ENCODE data around the gene LCE1A. TPM values are rescaled to one million over a fixed set of nuclear protein-coding genes. Genes with fewer than 3 reads are reported as not detected.
A peak's percentile ranks its signal among the peaks of the same experiment; 100 is the strongest.

The LCE1A gene
- total RNA-seq, result not detected

- Mint-ChIP-seq H3K27me3 (peaks cover 34% of the 10 kb centered on the region), H3K4me3 (no peak within 1 kb of the TSS), H3K27ac (no peak within 1 kb of the TSS), H3K36me3 (ENCODE audit: low read depth) (no peaks in the 10 kb centered on the region), H3K4me1 (no peaks in the 10 kb centered on the region), H3K9me3 (ENCODE audit: low read depth) (no peaks in the 10 kb centered on the region)
- ChIA-PET POLR2A (no interaction called here), CTCF (no interaction called here)
- intact Hi-C loops (cut with DNase I, micrococcal nuclease), result no loop called here
- ATAC-seq (no peak), DNase-seq (no peak)
Measured at GRCh38 chr1:152827173-152827572, at the start of gene LCE1A. TSS of gene LCE1A (plus strand) at chr1:152827473. CDS start at chr1:152827473, 0 bp downstream.

GRCh38 chr1:152777510-152778137 lies 49.6 kb upstream of the LCE1A start:
- no peaks in the 10 kb centered on the region for H3K9me3 Mint-ChIP-seq (ENCODE audit: low read depth)
- no peak overlapping the region for H3K4me3 Mint-ChIP-seq
- ATAC-seq (no peak), DNase-seq (peak; percentile 10)
- CTCF ChIA-PET, result interaction anchor here (0.6 to 0.8 kb wide), 2 partner anchors 118 to 467 kb away, joined by 3 to 4 read pairs; no protein-coding TSS in a partner anchor
- no peaks in the 10 kb centered on the region for H3K36me3 Mint-ChIP-seq (ENCODE audit: low read depth)
- no peaks in the 10 kb centered on the region for H3K4me1 Mint-ChIP-seq
- no peak overlapping the region for H3K27ac Mint-ChIP-seq
- peaks cover 16% of the 10 kb centered on the region for H3K27me3 Mint-ChIP-seq
- intact Hi-C loops (cut with DNase I, micrococcal nuclease), result no loop called here
- POLR2A ChIA-PET, result no interaction called here

- H3K27ac Mint-ChIP-seq, result no peak overlapping the region
- H3K36me3 Mint-ChIP-seq (ENCODE audit: low read depth), result no peaks in the 10 kb centered on the region
- peaks cover 25% of the 10 kb centered on the region for H3K27me3 Mint-ChIP-seq
- no peaks in the 10 kb centered on the region for H3K9me3 Mint-ChIP-seq (ENCODE audit: low read depth)
- DNase-seq (peak; percentile 9), ATAC-seq (peak; percentile 53)
- no peak overlapping the region for H3K4me3 Mint-ChIP-seq
- H3K4me1 Mint-ChIP-seq, result no peaks in the 10 kb centered on the region
- ChIA-PET POLR2A (no interaction called here), CTCF (no interaction called here)
- intact Hi-C loops (cut with DNase I, micrococcal nuclease), result no loop called here
Measured at GRCh38 chr1:152783095-152783494, 44.2 kb upstream of the LCE1A start.

GRCh38 chr1:152786077-152786476 lies 41.2 kb upstream of the LCE1A start, which contains the start of gene LCE1E:
TSS of gene LCE1E (plus strand) at chr1:152786257. CDS start at chr1:152787300, 1,043 bp downstream.
- Mint-ChIP-seq H3K36me3 (ENCODE audit: low read depth) (no peaks in the 10 kb centered on the region), H3K27me3 (peaks cover 22% of the 10 kb centered on the region), H3K9me3 (ENCODE audit: low read depth) (no peaks in the 10 kb centered on the region), H3K4me1 (no peaks in the 10 kb centered on the region), H3K4me3 (no peak within 1 kb of the TSS), H3K27ac (no peak within 1 kb of the TSS)
- CTCF ChIA-PET, result no interaction called here
- POLR2A ChIA-PET, result no interaction called here
- intact Hi-C loops (cut with DNase I, micrococcal nuclease), result loop anchor here in 1 of 2 experiments (2.0 kb wide), 1 partner anchor 15 kb away; no protein-coding TSS in a partner anchor
- ATAC-seq (no peak), DNase-seq (no peak)

- Mint-ChIP-seq H3K27me3 (peaks cover 5% of the 10 kb centered on the region), H3K9me3 (ENCODE audit: low read depth) (no peaks in the 10 kb centered on the region), H3K4me3 (no peak overlapping the region), H3K36me3 (ENCODE audit: low read depth) (no peaks in the 10 kb centered on the region), H3K4me1 (no peaks in the 10 kb centered on the region), H3K27ac (no peak overlapping the region)
- ChIA-PET CTCF (no interaction called here), POLR2A (no interaction called here)
- ATAC-seq (no peak), DNase-seq (no peak)
- intact Hi-C loops (cut with DNase I, micrococcal nuclease), result no loop called here
Measured at GRCh38 chr1:152795686-152796085, 31.6 kb upstream of the LCE1A start.

GRCh38 chr1:152796421-152796820 lies 30.9 kb upstream of the LCE1A start, which contains the start of gene LCE1D:
TSS of gene LCE1D (plus strand) at chr1:152796721. CDS start at chr1:152797795, 1,074 bp downstream.
- Mint-ChIP-seq H3K27ac (no peak within 1 kb of the TSS), H3K4me1 (no peaks in the 10 kb centered on the region), H3K9me3 (ENCODE audit: low read depth) (no peaks in the 10 kb centered on the region), H3K27me3 (peaks cover 8% of the 10 kb centered on the region), H3K36me3 (ENCODE audit: low read depth) (no peaks in the 10 kb centered on the region), H3K4me3 (no peak within 1 kb of the TSS)
- CTCF ChIA-PET, result no interaction called here
- DNase-seq, result no peak
- intact Hi-C loops (cut with DNase I, micrococcal nuclease), result no loop called here
- no peak for ATAC-seq
- POLR2A ChIA-PET, result no interaction called here

GRCh38 chr1:152801333-152801732 lies 25.9 kb upstream of the LCE1A start:
- intact Hi-C loops (cut with DNase I, micrococcal nuclease), result loop anchor here in 1 of 2 experiments (2.0 kb wide), 1 partner anchor 15 kb away; the partner anchor contains the start of gene LCE1E
- no peaks in the 10 kb centered on the region for H3K9me3 Mint-ChIP-seq (ENCODE audit: low read depth)
- H3K36me3 Mint-ChIP-seq (ENCODE audit: low read depth), result no peaks in the 10 kb centered on the region
- CTCF ChIA-PET, result no interaction called here
- H3K27me3 Mint-ChIP-seq, result peaks cover 23% of the 10 kb centered on the region
- H3K4me3 Mint-ChIP-seq, result no peak overlapping the region
- ATAC-seq (no peak), DNase-seq (no peak)
- H3K27ac Mint-ChIP-seq, result no peak overlapping the region
- POLR2A ChIA-PET, result no interaction called here
- H3K4me1 Mint-ChIP-seq, result no peaks in the 10 kb centered on the region

- no peak within 1 kb of the TSS for H3K27ac Mint-ChIP-seq
- DNase-seq (no peak), ATAC-seq (no peak)
- ChIA-PET CTCF (interaction anchor here (0.6 to 1.0 kb wide), 2 partner anchors 17 to 55 kb away, joined by 3 to 4 read pairs; no protein-coding TSS in a partner anchor), POLR2A (no interaction called here)
- H3K4me1 Mint-ChIP-seq, result no peaks in the 10 kb centered on the region
- no peaks in the 10 kb centered on the region for H3K36me3 Mint-ChIP-seq (ENCODE audit: low read depth)
- H3K4me3 Mint-ChIP-seq, result no peak within 1 kb of the TSS
- intact Hi-C loops (cut with DNase I, micrococcal nuclease), result no loop called here
- no peaks in the 10 kb centered on the region for H3K9me3 Mint-ChIP-seq (ENCODE audit: low read depth)
- peaks cover 19% of the 10 kb centered on the region for H3K27me3 Mint-ChIP-seq
Measured at GRCh38 chr1:152806576-152806975, 20.7 kb upstream of the LCE1A start, which contains the start of gene LCE1C. TSS of gene LCE1C (minus strand) at chr1:152806651. CDS start at chr1:152805478, 1,173 bp downstream.

GRCh38 chr1:152811050-152811449 lies 16.2 kb upstream of the LCE1A start:
- no peak for ATAC-seq

GRCh38 chr1:152811671-152812070 lies 15.6 kb upstream of the LCE1A start, which contains the start of gene LCE1B:
TSS of gene LCE1B (plus strand) at chr1:152811971. CDS start at chr1:152812447, 476 bp downstream.
- ChIA-PET POLR2A (no interaction called here), CTCF (no interaction called here)
- no peaks in the 10 kb centered on the region for H3K9me3 Mint-ChIP-seq (ENCODE audit: low read depth)
- H3K4me3 Mint-ChIP-seq, result no peak within 1 kb of the TSS
- H3K36me3 Mint-ChIP-seq (ENCODE audit: low read depth), result no peaks in the 10 kb centered on the region
- H3K27ac Mint-ChIP-seq, result no peak within 1 kb of the TSS
- intact Hi-C loops (cut with DNase I, micrococcal nuclease), result no loop called here
- no peak for DNase-seq
- H3K4me1 Mint-ChIP-seq, result no peaks in the 10 kb centered on the region
- ATAC-seq, result no peak
- H3K27me3 Mint-ChIP-seq, result peaks cover 11% of the 10 kb centered on the region

More at GRCh38 chr1:152811050-152811449, 16.2 kb upstream of the LCE1A start:
- Mint-ChIP-seq H3K27me3 (peaks cover 11% of the 10 kb centered on the region), H3K4me1 (no peaks in the 10 kb centered on the region), H3K36me3 (ENCODE audit: low read depth) (no peaks in the 10 kb centered on the region), H3K27ac (no peak overlapping the region), H3K9me3 (ENCODE audit: low read depth) (no peaks in the 10 kb centered on the region), H3K4me3 (no peak overlapping the region)
- CTCF ChIA-PET, result no interaction called here
- intact Hi-C loops (cut with DNase I, micrococcal nuclease), result no loop called here
- DNase-seq, result no peak
- POLR2A ChIA-PET, result no interaction called here

- H3K4me1 Mint-ChIP-seq, result no peaks in the 10 kb centered on the region
- DNase-seq, result no peak
- intact Hi-C loops (cut with DNase I, micrococcal nuclease), result no loop called here
- CTCF ChIA-PET, result no interaction called here
- H3K27ac Mint-ChIP-seq, result no peak overlapping the region
- H3K9me3 Mint-ChIP-seq (ENCODE audit: low read depth), result no peaks in the 10 kb centered on the region
- H3K4me3 Mint-ChIP-seq, result no peak overlapping the region
- H3K36me3 Mint-ChIP-seq (ENCODE audit: low read depth), result no peaks in the 10 kb centered on the region
- ATAC-seq, result no peak
- peaks cover 11% of the 10 kb centered on the region for H3K27me3 Mint-ChIP-seq
- POLR2A ChIA-PET, result no interaction called here
Measured at GRCh38 chr1:152817309-152817708, 10.0 kb upstream of the LCE1A start.

GRCh38 chr1:152823294-152823693 lies 4.0 kb upstream of the LCE1A start:
- Mint-ChIP-seq H3K36me3 (ENCODE audit: low read depth) (no peaks in the 10 kb centered on the region), H3K27me3 (peaks cover 30% of the 10 kb centered on the region), H3K27ac (no peak overlapping the region), H3K4me3 (no peak overlapping the region), H3K9me3 (ENCODE audit: low read depth) (no peaks in the 10 kb centered on the region), H3K4me1 (no peaks in the 10 kb centered on the region)
- CTCF ChIA-PET, result interaction anchor here (0.7 to 0.9 kb wide), 2 partner anchors 17 to 343 kb away, joined by 3 to 4 read pairs; partner anchors contain the start of gene LCE1C
- no peak for ATAC-seq
- DNase-seq, result no peak
- POLR2A ChIA-PET, result no interaction called here
- intact Hi-C loops (cut with DNase I, micrococcal nuclease), result no loop called here
